HTERT RPE-1 (cell line): Measurements from ENCODE around the gene CMTM7.
"Not testable (repeated sequence)": the region's sequence is repeated elsewhere in the genome, so short reads cannot be mapped to it uniquely, and the experiment has no call there.

Source experiments
- in situ Hi-C: fragments of 300-500 bp; cut with MboI; formaldehyde crosslinking; loops from 4 replicates; pipeline ENCODE4 v1.14.3; 2020; ENCODE audit warnings: low sequenced_read_pairs

The CMTM7 gene

DNA sequence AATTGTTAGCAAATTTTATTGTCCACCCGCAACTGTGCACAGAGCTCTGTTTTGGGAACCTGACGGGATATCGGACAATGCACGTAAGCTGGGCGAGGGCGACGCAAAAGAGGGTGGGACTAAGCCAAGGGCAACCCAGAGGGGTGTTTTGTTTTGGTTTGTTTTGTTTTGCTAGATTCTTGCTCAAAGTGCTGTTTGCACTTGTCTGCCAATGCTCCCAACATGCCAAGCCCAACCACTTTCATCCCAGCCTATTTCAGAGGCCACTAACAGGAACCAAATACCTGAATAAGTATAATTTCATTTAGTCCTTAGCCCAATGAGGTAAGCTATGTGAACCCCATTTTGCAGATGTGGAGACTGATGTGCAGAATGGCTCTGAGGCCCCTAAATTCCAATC lies 9.7 kb upstream of the CMTM7 start:
- in situ Hi-C loops = no loop called here

DNA sequence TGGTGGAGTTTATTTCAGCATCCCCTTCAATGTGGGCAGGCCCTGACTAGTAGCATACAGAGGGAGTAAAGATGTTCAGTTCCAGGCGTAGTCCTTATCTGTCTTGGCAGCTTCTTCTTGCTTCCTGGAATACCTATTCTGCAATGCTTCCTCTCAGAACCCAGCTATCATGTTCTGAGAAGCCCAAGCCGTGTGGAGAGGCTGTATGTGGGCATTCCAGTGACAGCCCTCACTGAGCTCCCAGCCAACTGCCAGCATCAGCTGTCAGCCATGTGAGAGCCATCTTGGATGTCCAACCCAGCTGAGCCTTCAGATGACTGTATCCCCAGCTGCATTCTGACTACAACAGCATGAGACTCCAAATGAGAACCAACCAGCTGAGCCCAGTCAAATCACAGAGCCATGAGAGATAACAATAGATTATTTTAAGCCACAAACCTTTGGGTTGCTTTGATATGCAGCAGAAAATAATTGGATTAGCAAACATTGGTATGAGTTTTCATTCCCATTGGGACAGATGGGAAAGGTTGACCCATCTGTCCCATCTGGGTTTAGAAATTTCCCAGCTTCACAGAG lies 8.4 kb upstream of the CMTM7 start:
- in situ Hi-C loops = no loop called here

GRCh38 chr3:32384938-32385337 lies 6.7 kb upstream of the CMTM7 start:
- in situ Hi-C loops = no loop called here

DNA sequence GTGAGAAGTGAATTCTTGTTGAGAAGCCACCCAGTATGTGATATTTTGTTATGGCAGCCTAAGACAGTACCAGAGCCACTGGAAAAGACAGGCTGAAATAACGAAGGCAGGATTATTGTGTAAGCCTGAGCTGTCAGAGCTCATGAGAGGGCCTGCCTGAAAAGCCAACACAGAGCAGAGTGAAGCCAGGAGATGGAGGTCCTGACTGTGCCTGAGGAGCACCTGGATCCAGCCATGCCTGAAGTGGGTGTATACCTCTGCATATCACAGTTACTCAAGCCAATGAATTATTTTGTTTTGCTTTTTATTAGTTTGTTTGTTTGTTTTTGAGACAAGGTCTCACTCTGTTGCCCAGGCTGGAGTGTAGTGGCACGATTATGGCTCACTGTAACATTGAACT lies 4.1 kb upstream of the CMTM7 start:
- in situ Hi-C loops = no loop called here

DNA sequence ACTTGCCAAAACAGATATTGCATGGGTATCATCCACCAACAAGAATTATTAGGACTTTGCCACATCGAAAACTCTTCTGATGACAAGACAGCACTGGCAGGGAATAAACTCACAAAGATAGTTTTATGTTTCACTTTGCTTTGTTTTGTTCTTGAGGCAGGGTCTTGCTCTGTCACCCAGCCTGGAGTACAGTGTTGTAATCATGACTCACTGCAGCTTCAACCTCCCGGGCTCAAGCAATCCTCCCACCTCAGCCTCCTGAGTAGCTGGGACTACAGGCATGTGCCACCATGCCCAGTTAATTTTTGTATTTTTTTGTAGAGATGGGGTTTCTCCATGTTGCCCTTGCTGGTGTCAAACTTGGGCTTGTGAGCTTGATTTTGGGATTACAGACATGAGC lies 2.1 kb upstream of the CMTM7 start:
- in situ Hi-C loops = not testable (repeated sequence)

- in situ Hi-C loops = no loop called here
Measured at GRCh38 chr3:32392536-32393302, 1.1 kb downstream of the CMTM7 start.

DNA sequence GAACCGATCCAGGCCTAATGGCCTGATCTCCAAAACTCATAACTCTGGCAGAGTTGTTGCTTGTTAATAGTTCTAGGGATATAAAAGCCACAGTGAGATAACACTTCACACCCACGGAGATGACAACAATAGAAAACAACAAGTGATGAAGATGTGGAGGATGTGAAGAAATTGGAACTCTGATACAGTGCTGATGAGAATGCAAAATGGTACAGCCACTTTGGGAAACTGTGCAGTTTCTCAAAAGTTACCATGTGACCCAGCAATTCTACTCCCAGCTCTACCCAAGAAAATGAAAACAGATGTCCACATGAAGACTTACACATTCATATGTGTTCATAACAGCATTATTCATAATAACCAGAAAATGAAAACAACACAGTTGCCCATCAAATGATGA lies 3.8 kb downstream of the CMTM7 start:
- in situ Hi-C loops = no loop called here

- in situ Hi-C loops = no loop called here
Measured at GRCh38 chr3:32397941-32398340, 6.3 kb downstream of the CMTM7 start.

DNA sequence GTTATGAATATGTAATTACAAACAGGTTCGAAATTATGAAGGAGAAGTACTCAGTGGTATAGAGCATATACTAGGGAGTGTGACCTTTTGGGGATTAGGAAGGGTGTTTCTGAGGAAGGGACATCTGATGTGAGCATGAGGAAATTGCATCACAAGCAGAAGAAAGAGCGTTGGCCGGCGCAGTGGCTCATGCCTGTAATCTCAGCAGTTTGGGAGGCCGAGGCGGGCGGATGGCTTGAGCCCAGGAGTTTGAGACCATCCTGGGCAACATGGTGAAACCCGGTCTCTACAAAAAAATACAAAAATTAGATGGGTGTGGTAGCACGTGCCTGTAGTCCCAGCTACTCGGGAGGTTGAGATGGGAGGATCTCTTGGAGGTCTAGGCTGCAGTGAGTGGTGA lies 6.9 kb downstream of the CMTM7 start:
- in situ Hi-C loops = no loop called here

GRCh38 chr3:32399030-32399620 lies 7.5 kb downstream of the CMTM7 start:
- in situ Hi-C loops = no loop called here

GRCh38 chr3:32401126-32401525 lies 9.5 kb downstream of the CMTM7 start:
- in situ Hi-C loops = no loop called here

GRCh38 chr3:32401556-32402081 lies 10.0 kb downstream of the CMTM7 start:
- in situ Hi-C loops = no loop called here

DNA sequence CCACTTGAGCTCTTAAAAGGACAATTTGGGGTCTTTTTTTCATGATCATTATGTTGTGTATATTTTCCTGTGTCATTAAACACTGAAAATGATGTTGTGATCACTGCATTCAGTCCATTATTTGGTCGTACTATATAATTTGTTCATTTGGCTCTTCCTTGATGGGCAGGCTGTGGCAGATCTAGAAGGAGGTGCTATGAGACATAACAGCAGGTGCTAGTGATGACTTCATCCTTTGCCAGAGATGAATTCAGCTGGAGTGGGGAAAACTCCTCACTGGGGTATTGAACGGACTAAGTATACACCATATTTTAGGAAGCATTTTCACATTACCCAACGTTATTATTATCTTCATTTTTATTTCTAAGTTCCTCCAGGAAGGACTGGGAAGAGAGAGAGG lies 12.0 kb downstream of the CMTM7 start:
- in situ Hi-C loops = no loop called here

DNA sequence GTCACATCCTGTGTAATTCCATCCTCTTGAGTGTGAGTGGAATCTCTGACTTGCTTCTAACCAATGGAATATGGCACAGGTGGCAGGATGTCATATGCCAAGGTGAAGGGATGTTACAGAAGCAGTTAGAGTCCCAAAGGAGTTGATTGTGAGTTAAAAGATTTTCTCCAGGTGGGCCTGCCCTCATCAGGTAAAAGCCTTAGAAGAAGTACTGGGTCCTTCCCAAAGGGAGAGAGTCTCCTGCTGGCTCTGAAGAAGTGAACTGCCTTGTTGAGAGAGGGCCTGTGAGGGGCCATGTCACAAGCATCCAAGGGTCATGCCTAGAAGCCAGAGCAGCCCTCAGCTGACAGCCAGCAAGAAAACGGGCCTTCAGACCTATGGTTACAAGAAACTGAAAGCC lies 13.1 kb downstream of the CMTM7 start:
- in situ Hi-C loops = no loop called here

- in situ Hi-C loops = no loop called here
Measured at GRCh38 chr3:32405155-32405554, 13.5 kb downstream of the CMTM7 start.

GRCh38 chr3:32405711-32406323 lies 14.2 kb downstream of the CMTM7 start:
- in situ Hi-C loops = no loop called here

GRCh38 chr3:32406486-32407408 lies 15.1 kb downstream of the CMTM7 start:
- in situ Hi-C loops = no loop called here

DNA sequence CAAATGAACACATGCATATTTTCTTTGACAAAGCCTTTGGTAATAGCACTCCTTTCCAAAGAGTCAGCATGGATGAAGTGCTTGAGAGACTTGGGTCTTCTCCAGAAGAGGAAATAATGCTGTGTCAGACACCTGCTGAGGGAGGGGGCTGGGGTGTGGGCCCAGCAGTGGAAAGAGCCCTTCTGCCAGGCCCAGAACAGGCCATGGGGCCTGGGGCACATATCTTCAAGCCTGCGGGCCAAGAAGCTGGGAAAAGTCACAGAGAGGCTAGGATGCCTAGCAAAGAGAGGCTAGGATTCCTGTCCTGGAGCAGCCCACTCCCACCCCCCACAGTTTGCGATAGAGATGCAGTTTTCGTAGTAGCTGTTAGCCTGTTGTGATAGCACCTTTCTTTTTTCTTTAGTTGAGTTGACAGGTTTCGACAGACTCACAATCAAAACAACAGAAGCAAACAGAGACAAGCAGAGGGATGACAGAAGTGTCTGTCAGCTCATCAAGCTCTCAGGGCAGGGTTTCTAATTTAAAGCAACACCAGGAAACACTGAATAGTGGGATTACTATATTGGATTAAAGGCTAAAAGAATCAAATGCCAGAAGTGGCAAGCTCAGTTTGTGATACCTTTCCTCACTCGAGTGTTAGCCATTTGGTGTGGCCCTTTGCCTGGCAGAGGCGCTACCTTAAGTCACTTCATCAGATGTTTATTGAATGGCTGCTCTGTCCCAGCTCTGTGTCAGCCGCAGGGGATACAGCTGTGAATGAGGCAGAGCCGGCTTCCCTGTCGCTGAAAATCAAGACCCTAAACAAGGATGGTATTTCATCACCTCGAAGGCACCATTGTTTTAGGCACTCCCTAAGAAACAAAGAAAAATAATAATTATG lies 19.0 kb downstream of the CMTM7 start:
- in situ Hi-C loops = no loop called here

GRCh38 chr3:32411442-32411841 lies 19.8 kb downstream of the CMTM7 start:
- in situ Hi-C loops = no loop called here

DNA sequence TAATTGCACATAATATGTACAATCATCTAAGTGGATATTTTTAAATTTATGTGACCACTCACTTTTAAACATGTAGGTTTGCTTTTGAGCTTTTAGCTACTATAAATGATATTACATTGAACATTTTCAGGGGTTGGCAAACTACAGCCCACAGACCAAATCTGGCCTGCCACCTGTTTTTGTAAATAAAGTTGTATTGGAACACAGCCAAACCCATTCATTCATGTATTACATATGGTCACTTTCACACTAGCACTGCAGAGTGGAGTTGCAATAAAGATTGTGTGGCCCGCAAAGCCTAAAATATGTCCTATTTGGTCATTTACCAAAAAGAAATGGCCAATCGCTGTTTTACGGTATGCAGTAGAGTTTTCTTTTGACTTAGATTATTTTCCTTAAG lies 21.2 kb downstream of the CMTM7 start:
- in situ Hi-C loops = no loop called here
